ENCODE results near the gene KLHL4.

GRCh38 chrX:87489071-87489470, 28.5 kb upstream of the KLHL4 start:
- no peak for TF ChIP-seq CTCF (IDR thresholded peaks at IDR 0.05 in 2 of 3, conservative IDR thresholded peaks at IDR 0.05 in 1 of 3; ENCODE audit: borderline replicate concordance in 1 of 3, insufficient read depth in 1 of 3, low read depth in 2 of 3, low read length in 2 of 3)
- TF ChIP-seq, protein P1, sequence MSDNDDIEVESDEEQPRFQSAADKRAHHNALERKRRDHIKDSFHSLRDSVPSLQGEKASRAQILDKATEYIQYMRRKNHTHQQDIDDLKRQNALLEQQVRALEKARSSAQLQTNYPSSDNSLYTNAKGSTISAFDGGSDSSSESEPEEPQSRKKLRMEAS (IDR thresholded peaks at IDR 0.05), result no peak
- TF ChIP-seq EZH2 (IDR thresholded peaks at IDR 0.05), result no peak
- no peak for TF ChIP-seq JUND (IDR thresholded peaks at IDR 0.05)
- no peak for TF ChIP-seq ZBTB33 (IDR thresholded peaks at IDR 0.05; ENCODE audit: extremely low read depth, insufficient replicate concordance, low read length)
